Gastrocnemius medialis (tissue), 4 donors: ENCODE measurements around the gene CDK5RAP3.

Experiments
- POLR2A ChIP-seq, 2 donors: fragments of 450-650 bp; IDR thresholded peaks; one replicate each; pipeline ENCODE4 v1.6.1; 2017; ENCODE audit warnings: antibody characterized with exemption in 2 of 2, mild to moderate bottlenecking in 2 of 2, moderate library complexity in 2 of 2
- TF ChIP-seq, protein P1 (sequence below), 5 experiments: fragments of 450-650 bp in 3 of 5; fragments of 200-600 bp in 2 of 5; sonication (generic) in 2 of 5; IDR thresholded peaks in 4 of 5; conservative IDR thresholded peaks in 1 of 5; 1 replicate in 4 of 5; 2 replicates in 1 of 5; pipeline ENCODE4 v1.5.1; 2016 to 2019; ENCODE audit warnings: antibody characterized with exemption in 5 of 5, mild to moderate bottlenecking in 3 of 5, moderate library complexity in 3 of 5

GRCh38 chr17:47993964-47994363 lies 23.1 kb downstream of the CDK5RAP3 start:
- TF ChIP-seq, protein P1, sequence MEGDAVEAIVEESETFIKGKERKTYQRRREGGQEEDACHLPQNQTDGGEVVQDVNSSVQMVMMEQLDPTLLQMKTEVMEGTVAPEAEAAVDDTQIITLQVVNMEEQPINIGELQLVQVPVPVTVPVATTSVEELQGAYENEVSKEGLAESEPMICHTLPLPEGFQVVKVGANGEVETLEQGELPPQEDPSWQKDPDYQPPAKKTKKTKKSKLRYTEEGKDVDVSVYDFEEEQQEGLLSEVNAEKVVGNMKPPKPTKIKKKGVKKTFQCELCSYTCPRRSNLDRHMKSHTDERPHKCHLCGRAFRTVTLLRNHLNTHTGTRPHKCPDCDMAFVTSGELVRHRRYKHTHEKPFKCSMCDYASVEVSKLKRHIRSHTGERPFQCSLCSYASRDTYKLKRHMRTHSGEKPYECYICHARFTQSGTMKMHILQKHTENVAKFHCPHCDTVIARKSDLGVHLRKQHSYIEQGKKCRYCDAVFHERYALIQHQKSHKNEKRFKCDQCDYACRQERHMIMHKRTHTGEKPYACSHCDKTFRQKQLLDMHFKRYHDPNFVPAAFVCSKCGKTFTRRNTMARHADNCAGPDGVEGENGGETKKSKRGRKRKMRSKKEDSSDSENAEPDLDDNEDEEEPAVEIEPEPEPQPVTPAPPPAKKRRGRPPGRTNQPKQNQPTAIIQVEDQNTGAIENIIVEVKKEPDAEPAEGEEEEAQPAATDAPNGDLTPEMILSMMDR (IDR thresholded peaks at IDR 0.05 in 4 of 5, conservative IDR thresholded peaks at IDR 0.05 in 1 of 5), result no peak
- TF ChIP-seq POLR2A (IDR thresholded peaks at IDR 0.05), result no peak
